Medulla oblongata (tissue), 1 donor: ENCODE measurements around the gene SAA2.
"Not testable (repeated sequence)": the region's sequence is repeated elsewhere in the genome, so short reads cannot be mapped to it uniquely, and the experiment has no call there.

Source experiments
- DNase-seq: peaks from one replicate; pipeline ENCODE4 v3.0.0-alpha.2; 2015; ENCODE audit errors: extremely low spot score

The SAA2 gene

DNA sequence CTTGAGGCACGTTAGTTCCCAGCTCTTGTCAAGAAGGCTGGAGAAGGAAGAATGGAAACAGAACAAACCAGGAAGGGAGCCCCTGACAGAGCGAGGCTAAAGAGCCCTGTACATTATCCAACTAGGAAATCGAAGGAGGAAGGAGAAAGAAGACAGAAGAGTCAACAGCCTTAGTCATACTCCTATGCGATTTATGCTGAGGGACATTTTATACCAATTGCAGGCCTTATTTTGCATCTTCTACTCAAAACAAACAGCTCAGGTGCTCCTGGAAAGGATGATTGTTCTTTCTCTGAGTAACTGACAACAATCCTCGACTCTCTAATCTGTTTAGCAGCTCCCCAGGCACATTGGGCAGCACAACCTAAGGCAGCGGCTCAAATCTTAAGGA lies 1.3 kb downstream of the SAA2 start:
- not testable (repeated sequence) for DNase-seq

DNA sequence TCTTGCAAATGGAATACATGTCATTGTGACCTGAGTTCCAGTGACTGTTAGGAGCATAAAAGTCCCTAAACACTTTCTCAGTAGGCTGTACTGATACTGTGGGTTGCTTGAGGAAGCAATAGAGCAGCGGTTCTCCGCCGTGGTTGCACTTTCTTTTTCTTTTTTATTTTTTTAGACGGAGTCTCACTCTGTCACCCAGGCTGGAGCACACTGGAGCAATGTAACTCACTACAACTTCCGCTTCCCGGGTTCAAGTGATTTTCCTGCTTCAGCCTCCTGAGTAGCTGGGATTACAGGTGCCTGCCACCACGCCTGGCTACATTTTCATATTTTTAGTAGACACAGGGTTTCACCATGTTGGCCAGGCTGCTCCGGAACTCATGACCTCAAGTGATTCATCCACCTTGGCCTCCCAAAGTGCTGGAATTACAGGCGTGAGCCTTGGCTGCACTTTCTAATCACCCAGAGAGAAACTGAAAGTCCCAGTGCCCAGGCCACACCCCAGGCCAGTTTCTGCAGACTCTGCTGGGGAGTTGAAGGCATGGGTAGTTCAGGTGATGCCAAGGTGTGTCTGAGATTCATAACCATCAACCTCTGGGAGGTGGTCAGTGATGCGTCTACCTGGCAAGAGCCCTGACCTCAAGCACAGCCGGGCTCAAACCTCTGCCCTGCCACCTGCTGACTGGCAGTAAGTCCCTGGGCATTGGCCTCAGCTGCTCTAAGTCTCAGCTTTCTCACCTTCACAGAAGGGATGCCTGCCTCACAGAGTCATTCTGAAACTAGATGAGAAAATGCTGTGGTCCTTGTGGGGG lies 1.9 kb downstream of the SAA2 start:
- DNase-seq: not testable (repeated sequence)

GRCh38 chr11:18245396-18245795 lies 3.1 kb downstream of the SAA2 start:
- DNase-seq: no peak

- DNase-seq: peak; percentile 57
These were observed 4.6 kb downstream of the SAA2 start for GRCh38 chr11:18243783-18244362.

DNA sequence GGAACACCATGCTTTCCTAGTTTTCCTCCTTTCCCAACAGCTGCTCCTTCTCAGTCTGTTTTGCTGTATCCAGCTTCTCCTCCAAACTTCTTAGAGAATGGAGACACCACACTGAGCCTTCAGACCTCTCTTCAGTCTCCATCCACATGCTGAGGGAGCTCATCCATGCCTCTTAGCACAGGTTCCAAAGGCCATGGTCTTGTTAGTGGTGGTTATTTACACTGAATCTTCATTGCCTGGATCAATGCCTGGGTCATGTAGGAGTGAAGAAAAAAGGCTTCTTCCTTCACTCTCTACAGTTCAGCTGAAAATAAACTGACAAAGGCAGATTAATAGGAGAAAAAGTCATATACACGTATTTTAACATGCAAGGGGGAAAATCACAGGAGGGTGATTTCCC lies 8.8 kb downstream of the SAA2 start:
- DNase-seq: no peak

- DNase-seq: no peak
These were observed 11.7 kb downstream of the SAA2 start, which contains the start of gene SAA4 for GRCh38 chr11:18236664-18237356. Gene SAA4 (minus strand): TSS chr11:18236802. CDS start chr11:18235926, 876 bp downstream.

GRCh38 chr11:18235394-18236334 lies 12.8 kb downstream of the SAA2 start:
- DNase-seq: no peak

GRCh38 chr11:18233912-18234311 lies 14.6 kb downstream of the SAA2 start:
- DNase-seq: no peak

DNA sequence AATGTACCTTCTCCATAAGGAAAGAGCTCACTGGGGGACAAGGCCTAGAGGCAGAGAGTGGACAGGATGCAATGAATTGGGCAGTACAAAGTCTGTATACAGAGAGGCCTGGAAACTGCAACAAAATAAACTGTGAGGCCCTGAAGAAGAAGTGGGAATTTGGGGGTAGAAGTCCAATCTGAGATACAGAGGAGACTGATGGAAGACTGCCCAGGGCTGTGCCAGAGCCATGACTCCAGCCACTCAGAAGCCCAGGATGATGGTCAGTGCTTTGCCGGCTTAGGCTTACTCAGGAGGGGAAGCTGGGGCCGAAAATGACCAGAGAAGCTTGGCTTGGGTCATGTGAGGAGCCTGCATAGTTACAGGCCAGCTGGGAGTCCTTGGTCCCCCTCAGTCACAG lies 17.6 kb downstream of the SAA2 start:
- no peak for DNase-seq

DNA sequence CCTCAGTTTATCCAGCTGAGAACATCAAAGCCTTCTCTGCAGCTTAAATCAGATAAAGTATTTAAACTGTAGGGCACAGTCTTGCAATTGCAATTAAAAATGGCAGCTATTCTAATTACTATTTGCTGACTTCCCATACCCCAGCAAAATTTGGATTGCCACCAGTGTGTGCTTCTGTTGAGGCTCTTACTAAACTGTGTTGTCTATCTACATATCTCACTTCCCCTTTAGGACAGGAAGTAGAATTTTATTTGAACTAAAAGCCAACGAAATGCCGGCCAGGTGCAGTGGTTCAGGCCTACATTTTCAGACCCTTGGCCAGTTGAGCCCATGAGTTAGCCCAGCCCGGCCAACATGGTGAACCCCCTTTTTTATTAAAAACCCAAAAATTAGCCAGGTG lies 19.0 kb downstream of the SAA2 start:
- no peak for DNase-seq

DNA sequence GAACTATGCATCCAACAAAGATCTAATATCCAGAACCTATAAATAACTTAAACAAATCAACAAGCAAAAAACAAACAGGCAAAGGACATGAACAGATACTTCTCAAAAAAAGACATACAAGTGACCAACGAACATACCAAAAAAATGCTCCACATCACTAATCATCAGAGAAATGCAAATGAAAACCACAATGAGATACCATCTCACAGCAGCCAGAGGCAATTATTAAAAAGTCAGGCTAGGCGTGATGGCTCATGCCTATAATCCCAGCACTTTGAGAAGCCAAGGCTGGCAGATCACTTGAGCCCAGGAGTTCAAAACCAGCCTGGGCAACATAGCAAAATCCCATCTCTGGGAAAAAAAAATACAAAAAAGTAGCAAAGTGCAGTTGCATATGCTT lies 22.6 kb downstream of the SAA2 start:
- DNase-seq: no peak

DNA sequence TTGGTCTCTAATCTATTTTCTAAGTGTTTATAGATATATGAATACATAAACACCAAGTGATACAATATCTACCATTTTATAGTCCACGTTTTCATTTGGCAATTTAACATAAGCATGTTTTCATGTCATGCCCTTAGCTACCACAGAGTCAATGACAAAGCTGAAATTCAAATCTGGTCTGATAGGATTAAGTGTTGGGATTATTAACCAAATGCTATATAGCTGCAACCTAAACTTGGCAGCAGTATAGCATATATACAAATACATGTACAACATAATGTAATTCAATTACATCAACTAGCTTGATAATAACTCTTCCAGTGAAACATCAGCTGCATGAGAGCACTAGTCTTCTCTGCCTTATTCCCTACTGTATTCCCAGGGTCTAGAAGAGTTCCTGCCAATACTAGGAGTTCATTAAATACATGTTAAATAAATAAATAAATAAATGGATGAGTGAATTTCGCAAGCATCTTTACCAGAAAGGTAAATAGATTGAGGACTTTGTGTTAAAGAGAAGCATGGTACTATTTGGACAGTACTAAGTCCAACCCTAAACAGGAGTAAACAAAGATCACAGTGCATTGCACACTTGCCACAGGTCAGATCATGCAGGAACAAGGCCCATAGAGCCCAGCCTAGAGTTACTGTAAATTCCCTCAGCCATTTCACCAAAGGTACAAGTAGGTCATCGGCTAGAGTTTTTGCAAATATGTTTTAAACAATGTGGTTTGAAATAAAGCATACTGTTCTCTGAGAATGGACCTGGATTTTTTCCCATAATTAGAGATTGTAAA lies 24.7 kb downstream of the SAA2 start:
- no peak for DNase-seq

DNA sequence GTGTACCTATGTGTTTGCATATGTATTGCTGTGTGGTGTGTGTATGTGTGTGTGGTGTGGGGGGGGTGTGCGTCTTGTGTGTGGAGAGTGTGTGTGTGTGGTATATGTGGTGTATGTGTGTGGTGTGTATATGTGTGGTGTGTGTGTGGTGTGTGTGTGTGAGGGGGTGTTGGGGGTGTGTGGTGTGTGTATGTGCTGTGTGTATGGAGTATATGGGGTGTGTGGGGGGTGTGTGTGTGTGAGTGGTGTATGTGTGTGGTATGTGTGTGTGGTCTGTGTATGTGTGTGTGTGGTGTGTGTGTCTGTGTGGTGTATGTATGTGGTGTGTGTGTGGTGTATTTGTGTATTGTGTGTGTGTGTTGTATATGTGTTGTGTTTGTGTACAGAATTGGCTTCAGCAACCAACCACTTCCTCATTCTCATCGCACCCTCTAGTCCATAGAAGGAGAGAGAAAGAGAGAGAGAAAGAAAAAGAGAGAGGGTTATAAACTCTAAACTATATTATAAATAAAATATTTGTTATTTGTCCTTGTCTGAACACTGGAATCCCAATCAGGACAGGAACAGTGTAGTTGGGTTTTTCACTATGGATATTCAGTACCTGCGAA lies 25.6 kb downstream of the SAA2 start:
- no peak for DNase-seq

DNA sequence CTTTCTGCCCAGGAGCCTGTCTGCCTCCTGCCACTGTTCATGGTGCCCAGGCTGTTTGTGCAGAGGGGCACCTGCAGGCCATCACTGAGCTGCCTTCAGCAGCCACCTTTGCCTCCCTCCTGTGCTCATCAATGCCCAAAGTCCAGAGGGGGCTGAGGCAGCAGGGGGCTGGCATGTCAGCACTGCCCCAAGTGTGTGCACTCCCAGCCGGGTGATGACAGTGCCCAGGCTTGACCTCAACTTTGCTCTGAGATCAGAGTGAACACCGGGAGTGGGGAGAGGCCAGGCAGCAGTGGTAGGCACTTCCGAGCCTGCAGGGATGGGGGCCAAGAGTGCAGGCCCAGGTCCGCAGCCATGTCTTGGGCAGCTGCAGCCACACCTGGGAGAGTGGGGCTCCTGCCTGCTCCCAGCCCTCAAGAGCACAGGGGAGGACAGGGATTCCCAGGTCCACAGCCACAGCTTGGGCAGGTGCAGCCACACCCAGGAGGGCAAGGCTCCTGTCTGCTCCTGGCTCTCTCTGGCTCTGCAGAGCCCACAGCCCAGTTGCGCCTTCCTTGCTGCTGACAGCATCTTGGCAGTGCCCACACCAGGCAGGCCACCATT lies 27.1 kb downstream of the SAA2 start:
- no peak for DNase-seq

DNA sequence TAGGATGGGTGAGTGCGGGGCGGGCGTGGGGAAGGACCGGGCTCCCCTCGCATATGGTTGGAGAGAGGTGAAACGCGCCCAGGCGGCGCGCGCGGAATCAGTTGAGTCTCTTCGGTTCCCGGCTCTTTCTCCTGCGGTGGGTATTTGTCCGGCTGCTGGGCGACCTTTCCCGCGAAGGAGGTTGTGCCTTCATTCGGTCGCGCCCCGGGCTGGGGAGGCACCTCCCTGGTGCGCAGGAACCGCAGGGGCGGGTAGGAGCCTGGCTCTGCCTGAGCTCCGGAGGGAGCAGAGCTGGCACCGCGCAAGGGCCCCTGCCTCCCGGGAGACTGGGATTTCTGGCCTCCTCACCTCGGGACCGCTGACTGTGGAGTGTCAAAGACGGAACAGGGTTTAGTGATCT lies 39.4 kb downstream of the SAA2 start:
- DNase-seq: no peak

DNA sequence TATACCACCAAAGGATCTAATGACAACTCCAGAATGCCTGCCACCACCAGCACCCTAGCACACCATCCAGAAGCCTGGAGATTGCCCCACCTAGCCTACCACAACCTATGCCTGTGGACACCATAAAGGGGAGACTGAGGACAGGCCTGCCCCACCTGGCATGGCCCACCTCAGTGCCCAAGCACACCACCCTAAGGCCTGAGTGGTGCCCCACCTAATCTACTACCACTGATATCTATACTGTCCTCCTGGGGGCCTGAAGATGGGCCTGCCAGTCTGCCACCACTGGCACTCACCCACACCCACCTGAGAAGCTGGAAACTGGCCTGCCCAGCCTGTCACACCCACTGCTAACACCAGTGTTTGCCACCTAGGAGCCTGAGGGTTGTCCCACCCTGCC lies 43.7 kb downstream of the SAA2 start:
- no peak for DNase-seq

DNA sequence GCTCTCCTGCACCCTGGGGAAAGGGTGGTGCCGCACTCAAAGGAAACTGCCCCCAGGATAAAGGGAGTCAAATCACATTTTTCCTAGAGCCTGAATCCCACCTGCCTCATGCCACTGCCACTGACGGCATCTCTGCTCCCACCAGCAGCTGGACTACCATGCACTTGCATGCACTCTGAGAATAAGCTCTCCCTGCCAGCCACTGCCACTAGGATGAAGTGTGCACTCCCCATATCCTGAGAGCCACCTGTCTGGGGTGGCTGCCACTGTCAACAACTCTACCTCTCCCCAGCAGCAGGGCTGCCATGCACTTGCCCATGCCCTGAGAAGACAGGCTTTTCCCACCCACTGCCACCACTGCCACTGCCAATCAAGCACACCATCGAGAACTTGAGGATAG lies 44.2 kb downstream of the SAA2 start:
- no peak for DNase-seq

DNA sequence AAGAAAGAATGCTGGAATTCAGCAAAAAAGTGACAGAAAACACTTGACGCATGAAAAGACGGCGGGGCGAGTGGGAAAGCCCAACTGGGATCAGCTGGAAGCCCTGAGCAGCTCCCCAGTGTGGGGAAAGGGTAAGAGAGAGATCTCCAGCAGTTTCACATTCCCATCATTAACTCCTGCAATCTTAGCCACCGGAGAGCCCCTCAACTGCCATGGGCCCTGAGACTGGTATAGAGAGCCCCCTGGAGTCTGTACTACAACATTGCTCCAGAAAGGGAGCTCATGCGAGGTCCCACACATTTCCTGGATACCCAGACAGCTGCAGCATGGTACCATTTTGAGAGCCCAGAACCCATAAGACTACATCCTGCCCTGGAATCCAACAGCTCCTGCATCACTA lies 44.7 kb downstream of the SAA2 start:
- no peak for DNase-seq

DNA sequence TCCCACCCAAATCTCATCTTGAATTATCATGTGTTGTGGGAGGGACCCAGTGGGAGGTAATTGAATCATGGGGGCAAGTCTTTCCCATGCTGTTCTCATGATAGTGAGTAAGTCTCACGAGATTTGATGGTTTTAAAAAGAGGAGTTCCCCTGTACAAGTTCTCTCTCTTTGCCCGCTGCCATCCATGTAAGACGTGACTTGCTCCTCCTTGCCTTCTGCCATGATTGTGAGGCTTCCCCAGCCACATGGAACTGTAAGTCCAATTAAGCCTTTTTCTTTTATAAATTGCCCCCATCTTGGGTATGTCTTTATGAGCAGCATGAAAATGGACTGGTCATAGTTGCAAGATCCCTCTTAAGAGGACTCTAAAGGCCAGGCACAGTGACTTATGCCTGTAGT lies 50.7 kb downstream of the SAA2 start:
- DNase-seq: not testable (repeated sequence)

DNA sequence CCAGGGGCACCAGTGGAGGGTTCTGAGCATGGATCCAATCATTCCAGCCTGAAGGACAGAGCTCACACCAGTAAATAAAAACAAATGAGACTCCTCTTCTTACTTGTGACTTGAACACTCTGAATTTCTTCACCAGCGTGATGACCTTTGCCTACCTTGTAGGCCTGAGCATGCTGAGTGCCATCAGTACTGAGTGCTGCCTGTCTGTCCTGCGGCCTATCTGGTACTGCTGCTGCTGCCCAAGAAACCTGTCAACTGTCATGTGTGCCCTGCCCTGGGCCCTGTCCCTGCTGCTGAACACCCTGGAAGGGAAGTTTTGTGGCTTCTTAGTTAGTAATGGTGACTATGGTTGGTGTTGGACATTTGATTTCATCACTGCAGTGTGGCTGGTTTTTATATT lies 51.9 kb downstream of the SAA2 start:
- no peak for DNase-seq
